GM21528 (cell line): ENCODE results near the gene TXLNG.
A peak's percentile ranks its signal among the peaks of the same experiment; 100 is the strongest.
"Not testable (repeated sequence)": the region's sequence is repeated elsewhere in the genome, so short reads cannot be mapped to it uniquely, and the experiment has no call there.

Experiments used
- ATAC-seq: cut with Tn5 transposase; IDR thresholded peaks from one replicate; pipeline ENCODE4 v1.9.1; 2021; ENCODE audit warnings: mild to moderate bottlenecking, moderate library complexity; ENCODE audit not compliant: unreplicated experiment, low FRiP score

TXLNG gene

GRCh38 chrX:16784440-16784839, 1.8 kb upstream of the TXLNG start:
- not testable (repeated sequence) for ATAC-seq

- no peak for ATAC-seq
These were observed 773 bp upstream of the TXLNG start for GRCh38 chrX:16785247-16786138.

GRCh38 chrX:16786791-16787735, 797 bp downstream of the TXLNG start:
- ATAC-seq: peak; percentile 28

- ATAC-seq: no peak
These were observed 2.2 kb downstream of the TXLNG start for GRCh38 chrX:16788477-16788876.

- no peak for ATAC-seq
These were observed 10.0 kb downstream of the TXLNG start for GRCh38 chrX:16796298-16796697.

- ATAC-seq: no peak
These were observed 11.1 kb downstream of the TXLNG start for GRCh38 chrX:16797358-16797757.

GRCh38 chrX:16797841-16798240, 11.6 kb downstream of the TXLNG start:
- ATAC-seq: no peak

GRCh38 chrX:16804923-16805464, 18.7 kb downstream of the TXLNG start:
- no peak for ATAC-seq

GRCh38 chrX:16807548-16807947, 21.3 kb downstream of the TXLNG start:
- ATAC-seq: no peak

GRCh38 chrX:16807976-16808542, 21.8 kb downstream of the TXLNG start:
- ATAC-seq: no peak

GRCh38 chrX:16814597-16814996, 28.3 kb downstream of the TXLNG start:
- ATAC-seq: no peak

- ATAC-seq: no peak
These were observed 33.4 kb downstream of the TXLNG start for GRCh38 chrX:16819634-16820033.

- ATAC-seq: no peak
These were observed 36.5 kb downstream of the TXLNG start for GRCh38 chrX:16822723-16823122.

GRCh38 chrX:16825264-16826035, 39.2 kb downstream of the TXLNG start:
- ATAC-seq: no peak

GRCh38 chrX:16826207-16826606, 39.9 kb downstream of the TXLNG start:
- no peak for ATAC-seq

- ATAC-seq: no peak
These were observed 41.0 kb downstream of the TXLNG start for GRCh38 chrX:16827225-16827624.

- ATAC-seq: no peak
These were observed 42.0 kb downstream of the TXLNG start for GRCh38 chrX:16828124-16828908.

- ATAC-seq: no peak
These were observed 46.0 kb downstream of the TXLNG start for GRCh38 chrX:16832301-16832700.

GRCh38 chrX:16834806-16835205, 48.5 kb downstream of the TXLNG start:
- ATAC-seq: no peak
